Measurements from ENCODE around the gene ITGAD.

Gene ITGAD

GRCh38 chr16:31356566-31357323 lies 36.4 kb upstream of the ITGAD start:
- H3K9me2 ChIP-seq (replicated peaks; ENCODE audit: control insufficient read depth, low read length) = no peaks in the 10 kb centered on the region
- no peaks in the 10 kb centered on the region for H3K9me3 ChIP-seq (ENCODE audit: control insufficient read depth, insufficient read depth, low read length)
- H3K4me3 ChIP-seq (ENCODE audit: low read length) = no peak overlapping the region
- no peak overlapping the region for H3K27ac ChIP-seq (ENCODE audit: low read depth, low read length)
- no peaks in the 10 kb centered on the region for H4K20me1 ChIP-seq (ENCODE audit: control insufficient read depth, insufficient read depth, low read depth, low read length)
- peaks cover 6% of the 10 kb centered on the region for H3K27me3 ChIP-seq (ENCODE audit: control insufficient read depth, low read length)
- no peaks in the 10 kb centered on the region for H3F3A ChIP-seq (ENCODE audit: control insufficient read depth, insufficient read depth)
- H3K4me2 ChIP-seq (ENCODE audit: low read length) = no peak overlapping the region
- TF ChIP-seq EZH2phosphoT487 (IDR thresholded peaks at IDR 0.05; ENCODE audit: borderline replicate concordance, low read length) = no peak
- TF ChIP-seq, protein P1, sequence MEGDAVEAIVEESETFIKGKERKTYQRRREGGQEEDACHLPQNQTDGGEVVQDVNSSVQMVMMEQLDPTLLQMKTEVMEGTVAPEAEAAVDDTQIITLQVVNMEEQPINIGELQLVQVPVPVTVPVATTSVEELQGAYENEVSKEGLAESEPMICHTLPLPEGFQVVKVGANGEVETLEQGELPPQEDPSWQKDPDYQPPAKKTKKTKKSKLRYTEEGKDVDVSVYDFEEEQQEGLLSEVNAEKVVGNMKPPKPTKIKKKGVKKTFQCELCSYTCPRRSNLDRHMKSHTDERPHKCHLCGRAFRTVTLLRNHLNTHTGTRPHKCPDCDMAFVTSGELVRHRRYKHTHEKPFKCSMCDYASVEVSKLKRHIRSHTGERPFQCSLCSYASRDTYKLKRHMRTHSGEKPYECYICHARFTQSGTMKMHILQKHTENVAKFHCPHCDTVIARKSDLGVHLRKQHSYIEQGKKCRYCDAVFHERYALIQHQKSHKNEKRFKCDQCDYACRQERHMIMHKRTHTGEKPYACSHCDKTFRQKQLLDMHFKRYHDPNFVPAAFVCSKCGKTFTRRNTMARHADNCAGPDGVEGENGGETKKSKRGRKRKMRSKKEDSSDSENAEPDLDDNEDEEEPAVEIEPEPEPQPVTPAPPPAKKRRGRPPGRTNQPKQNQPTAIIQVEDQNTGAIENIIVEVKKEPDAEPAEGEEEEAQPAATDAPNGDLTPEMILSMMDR (IDR thresholded peaks at IDR 0.05; ENCODE audit: low read depth, low read length, poor library complexity, severe bottlenecking) = no peak
- H3K4me1 ChIP-seq (ENCODE audit: control insufficient read depth, low read length) = peaks cover 10% of the 10 kb centered on the region
- H3K36me3 ChIP-seq (ENCODE audit: control insufficient read depth, low read length) = no peaks in the 10 kb centered on the region
- no peaks in the 10 kb centered on the region for H3K79me2 ChIP-seq (ENCODE audit: control insufficient read depth, low read length)

DNA sequence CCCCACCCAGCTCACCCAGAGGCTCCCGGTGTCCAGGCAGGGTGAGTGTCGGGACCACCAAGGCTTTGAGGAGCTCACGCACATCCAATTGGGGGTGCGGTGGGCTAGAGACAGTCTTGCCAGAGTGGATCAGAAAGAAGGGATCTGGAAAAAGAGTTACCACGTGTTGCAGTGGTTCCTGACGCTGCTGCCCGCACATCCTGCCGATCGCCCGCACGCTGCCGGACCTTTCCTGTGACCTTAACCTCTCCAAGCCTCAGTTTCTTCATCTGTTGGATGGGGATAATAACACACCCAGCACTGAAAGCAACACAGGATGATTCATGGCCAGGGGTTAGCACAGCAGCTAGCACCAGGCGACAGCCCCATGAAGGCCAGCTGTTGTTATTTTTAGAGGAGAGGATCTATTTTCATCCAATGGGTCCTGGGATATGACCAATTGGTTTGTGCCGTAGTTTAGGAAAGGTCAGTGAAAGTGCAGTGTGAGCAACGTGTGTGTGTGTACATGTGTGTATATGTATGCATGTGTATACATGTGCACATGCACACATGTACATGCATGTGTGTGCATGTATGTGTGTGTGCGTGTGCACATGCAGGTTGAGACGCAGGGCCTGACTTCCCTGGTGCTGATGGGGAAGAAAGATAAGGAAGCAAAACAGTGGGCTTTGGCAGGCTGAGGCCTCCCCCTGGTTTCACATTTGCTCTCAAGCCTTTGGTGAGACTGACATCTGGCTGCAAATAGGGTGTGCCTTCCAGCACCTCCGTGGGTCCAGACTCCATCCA lies 35.6 kb upstream of the ITGAD start:
- H3K27ac ChIP-seq (ENCODE audit: low read depth, low read length) = no peak overlapping the region
- H3K27me3 ChIP-seq (ENCODE audit: control insufficient read depth, low read length) = no peaks in the 10 kb centered on the region
- H3F3A ChIP-seq (ENCODE audit: control insufficient read depth, insufficient read depth) = no peaks in the 10 kb centered on the region
- TF ChIP-seq, protein P1 (IDR thresholded peaks at IDR 0.05; ENCODE audit: low read depth, low read length, poor library complexity, severe bottlenecking) = no peak
- no peak for TF ChIP-seq EZH2phosphoT487 (IDR thresholded peaks at IDR 0.05; ENCODE audit: borderline replicate concordance, low read length)
- no peaks in the 10 kb centered on the region for H4K20me1 ChIP-seq (ENCODE audit: control insufficient read depth, insufficient read depth, low read depth, low read length)
- no peaks in the 10 kb centered on the region for H3K36me3 ChIP-seq (ENCODE audit: control insufficient read depth, low read length)
- H3K9me3 ChIP-seq (ENCODE audit: control insufficient read depth, insufficient read depth, low read length) = no peaks in the 10 kb centered on the region
- H3K4me1 ChIP-seq (ENCODE audit: control insufficient read depth, low read length) = peaks cover 2% of the 10 kb centered on the region; the same call in 1 of the 2 replicates
- H3K4me3 ChIP-seq (ENCODE audit: low read length) = no peak overlapping the region
- H3K9me2 ChIP-seq (replicated peaks; ENCODE audit: control insufficient read depth, low read length) = no peaks in the 10 kb centered on the region
- no peaks in the 10 kb centered on the region for H3K79me2 ChIP-seq (ENCODE audit: control insufficient read depth, low read length)
- no peak overlapping the region for H3K4me2 ChIP-seq (ENCODE audit: low read length)

DNA sequence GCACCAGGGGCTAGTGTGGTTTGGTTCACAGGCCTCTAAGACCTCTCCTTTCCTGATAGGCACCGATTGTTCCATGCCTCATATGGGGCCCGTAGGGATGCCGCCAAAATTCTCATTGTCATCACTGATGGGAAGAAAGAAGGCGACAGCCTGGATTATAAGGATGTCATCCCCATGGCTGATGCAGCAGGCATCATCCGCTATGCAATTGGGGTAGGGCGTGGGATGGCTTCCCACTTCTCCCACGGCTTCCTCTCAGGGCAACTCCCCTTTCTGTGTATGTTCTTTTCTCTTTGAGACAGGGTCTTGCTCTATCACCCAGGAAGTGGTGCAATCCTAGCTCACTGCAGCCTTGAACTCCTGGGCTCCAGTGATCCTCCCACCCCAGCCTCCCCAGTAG lies 32.9 kb upstream of the ITGAD start:
- no peak overlapping the region for H3K27ac ChIP-seq (ENCODE audit: low read depth, low read length)
- TF ChIP-seq, protein P1 (IDR thresholded peaks at IDR 0.05; ENCODE audit: low read depth, low read length, poor library complexity, severe bottlenecking) = no peak
- no peak for TF ChIP-seq EZH2phosphoT487 (IDR thresholded peaks at IDR 0.05; ENCODE audit: borderline replicate concordance, low read length)
- H3F3A ChIP-seq (ENCODE audit: control insufficient read depth, insufficient read depth) = no peaks in the 10 kb centered on the region
- no peak overlapping the region for H3K4me2 ChIP-seq (ENCODE audit: low read length)
- H3K4me3 ChIP-seq (ENCODE audit: low read length) = no peak overlapping the region
- H3K9me3 ChIP-seq (ENCODE audit: control insufficient read depth, insufficient read depth, low read length) = no peaks in the 10 kb centered on the region
- no peaks in the 10 kb centered on the region for H3K9me2 ChIP-seq (replicated peaks; ENCODE audit: control insufficient read depth, low read length)
- no peaks in the 10 kb centered on the region for H3K4me1 ChIP-seq (ENCODE audit: control insufficient read depth, low read length)
- H3K27me3 ChIP-seq (ENCODE audit: control insufficient read depth, low read length) = no peaks in the 10 kb centered on the region
- H3K79me2 ChIP-seq (ENCODE audit: control insufficient read depth, low read length) = no peaks in the 10 kb centered on the region
- H4K20me1 ChIP-seq (ENCODE audit: control insufficient read depth, insufficient read depth, low read depth, low read length) = no peaks in the 10 kb centered on the region
- no peaks in the 10 kb centered on the region for H3K36me3 ChIP-seq (ENCODE audit: control insufficient read depth, low read length)
